Sigmoid colon (tissue), 7 donors: Measurements from ENCODE around the gene LDLRAD3. TPM values are rescaled to one million over a fixed set of nuclear protein-coding genes. Genes with fewer than 3 reads are reported as not detected.

Experiments used
- DNase-seq: peaks from one replicate; pipeline ENCODE4 v3.0.0-alpha.2; 2019
- H3K27ac ChIP-seq, 4 donors: fragments of 200-600 bp; sonication (generic); one replicate each; pipeline ENCODE4 v1.5.1; 2016 to 2019; ENCODE audit warnings: mild to moderate bottlenecking in 1 of 4
- H3K27me3 ChIP-seq, 3 donors: fragments of 200-600 bp; sonication (generic); one replicate each; pipeline ENCODE4 v1.5.1; 2019; ENCODE audit warnings: mild to moderate bottlenecking in 1 of 3
- H3K36me3 ChIP-seq, 4 donors: fragments of 200-600 bp; sonication (generic); one replicate each; pipeline ENCODE4 v1.5.1; 2016 to 2019
- H3K4me1 ChIP-seq, 4 donors: fragments of 200-600 bp; sonication (generic); one replicate each; pipeline ENCODE4 v1.5.1; 2017 to 2019
- H3K4me3 ChIP-seq, 4 donors: fragments of 200-600 bp; sonication (generic); one replicate each; pipeline ENCODE4 v1.5.1; 2017 to 2019; ENCODE audit warnings: mild to moderate bottlenecking in 2 of 4, moderate library complexity in 1 of 4
- H3K9me3 ChIP-seq, 4 donors: fragments of 200-600 bp in 3 of 4; sonication (generic) in 3 of 4; one replicate each; pipeline versions ENCODE4 v1.5.1 to v1.6.1; 2013 to 2019
- CTCF ChIP-seq, 4 experiments: fragments of 450-650 bp in 3 of 4; fragments of 200-600 bp in 1 of 4; IDR thresholded peaks; one replicate each; pipeline ENCODE4 v1.5.1; 2016 to 2019; ENCODE audit warnings: antibody characterized with exemption in 4 of 4, mild to moderate bottlenecking in 3 of 4, moderate library complexity in 2 of 4
- EP300 ChIP-seq, 4 donors: sonication (generic); formaldehyde crosslinking; IDR thresholded peaks; one replicate each; pipeline ENCODE4 v1.6.1; 2017; ENCODE audit warnings: antibody characterized with exemption in 4 of 4
- POLR2A ChIP-seq, 2 donors: fragments of 450-650 bp; IDR thresholded peaks; one replicate each; pipeline ENCODE4 v1.6.1; 2016; ENCODE audit warnings: antibody characterized with exemption in 2 of 2, mild to moderate bottlenecking in 2 of 2, moderate library complexity in 2 of 2
- POLR2AphosphoS5 ChIP-seq, 4 donors: sonication (generic); formaldehyde crosslinking; IDR thresholded peaks; one replicate each; pipeline ENCODE4 v1.6.1; 2017; ENCODE audit warnings: antibody characterized with exemption in 4 of 4
- WGBS, 2 donors: extraction: QIAGEN DNeasy Blood & Tissue Kit; methylation state at CpG; one replicate each; pipeline ENCODE4 v1.1.7; 2013; 5-methylcytosine and 5-hydroxymethylcytosine counted together
- intact Hi-C: fragments of 100-400 bp; cut with DNase I; formaldehyde crosslinking; loops from one replicate; pipeline ENCODE4 v1.15.1; 2023
- polyA plus RNA-seq, 3 donors: library from polyadenylated mRNA; stranded (reverse); fragments of 200-250 nt; gene quantifications; one replicate each; pipeline ENCODE4 v1.2.3, GENCODE V29; 2013
- total RNA-seq, 4 donors: library from RNA; depleted of rRNA; stranded (reverse); fragments of >200 nt; gene quantifications; one replicate each; pipeline ENCODE4 v1.1.0, GENCODE V29; 2016
- donor health status: healthy with polysubstance abuse.
- donor health status: Bipolar disorder and iron deficiency.
- donor health status: healthy.

Gene LDLRAD3
- total and polyA plus RNA-seq, 7 donors: 0.23 to 23.4 (median 10.2) TPM

GRCh38 chr11:36205536-36205935 lies 261.7 kb downstream of the LDLRAD3 start:
- no peaks in the 10 kb centered on the region for H3K36me3 ChIP-seq
- TF ChIP-seq EP300 (IDR thresholded peaks at IDR 0.05): no peak
- TF ChIP-seq CTCF (IDR thresholded peaks at IDR 0.05): no peak
- TF ChIP-seq POLR2AphosphoS5 (IDR thresholded peaks at IDR 0.05): no peak
- TF ChIP-seq POLR2A (IDR thresholded peaks at IDR 0.05): no peak
- H3K4me3 ChIP-seq: no peak overlapping the region
- H3K27ac ChIP-seq: no peak overlapping the region
- H3K4me1 ChIP-seq: no peaks in the 10 kb centered on the region
- WGBS, 2 donors: 95% methylated on average over 3 of the region's 3 CpGs
- no peaks in the 10 kb centered on the region for H3K27me3 ChIP-seq
- DNase-seq: no peak
- H3K9me3 ChIP-seq: no peaks in the 10 kb centered on the region
- intact Hi-C loops: no loop called here

GRCh38 chr11:36210529-36210928 lies 266.7 kb downstream of the LDLRAD3 start:
- intact Hi-C loops: no loop called here
- no peak for DNase-seq
- Histone ChIP-seq H3K36me3 (no peaks in the 10 kb centered on the region), H3K4me3 (no peak overlapping the region), H3K27ac (no peak overlapping the region), H3K27me3 (no peaks in the 10 kb centered on the region), H3K9me3 (no peaks in the 10 kb centered on the region), H3K4me1 (no peaks in the 10 kb centered on the region)
- TF ChIP-seq CTCF (IDR thresholded peaks at IDR 0.05) (no peak), EP300 (IDR thresholded peaks at IDR 0.05) (no peak), POLR2A (IDR thresholded peaks at IDR 0.05) (no peak), POLR2AphosphoS5 (IDR thresholded peaks at IDR 0.05) (no peak)
- 96 to 98% methylated on average over 2 of the region's 2 CpGs for WGBS, 2 donors

- Histone ChIP-seq H3K27ac (no peak overlapping the region), H3K9me3 (no peaks in the 10 kb centered on the region), H3K4me1 (no peaks in the 10 kb centered on the region), H3K36me3 (no peaks in the 10 kb centered on the region), H3K27me3 (no peaks in the 10 kb centered on the region), H3K4me3 (no peak overlapping the region)
- TF ChIP-seq POLR2AphosphoS5 (IDR thresholded peaks at IDR 0.05) (no peak), POLR2A (IDR thresholded peaks at IDR 0.05) (no peak), EP300 (IDR thresholded peaks at IDR 0.05) (no peak), CTCF (IDR thresholded peaks at IDR 0.05) (no peak)
- no peak for DNase-seq
- intact Hi-C loops: no loop called here
- 89 to 91% methylated on average over 8 of the region's 8 CpGs for WGBS, 2 donors
Measured at GRCh38 chr11:36211761-36212430, 268.0 kb downstream of the LDLRAD3 start.

- DNase-seq: no peak
- no peak overlapping the region for H3K27ac ChIP-seq
- intact Hi-C loops: no loop called here
- H3K9me3 ChIP-seq: no peaks in the 10 kb centered on the region
- WGBS, 2 donors: 81 to 89% methylated on average over 7 of the region's 7 CpGs
- H3K4me1 ChIP-seq: no peaks in the 10 kb centered on the region
- no peak for TF ChIP-seq CTCF (IDR thresholded peaks at IDR 0.05)
- TF ChIP-seq EP300 (IDR thresholded peaks at IDR 0.05): no peak
- no peak for TF ChIP-seq POLR2A (IDR thresholded peaks at IDR 0.05)
- no peak for TF ChIP-seq POLR2AphosphoS5 (IDR thresholded peaks at IDR 0.05)
- H3K4me3 ChIP-seq: no peak overlapping the region
- H3K27me3 ChIP-seq: no peaks in the 10 kb centered on the region
- H3K36me3 ChIP-seq: no peaks in the 10 kb centered on the region
Measured at GRCh38 chr11:36212564-36213392, 268.9 kb downstream of the LDLRAD3 start.
